ENCODE data around the gene NOL7.

DNA sequence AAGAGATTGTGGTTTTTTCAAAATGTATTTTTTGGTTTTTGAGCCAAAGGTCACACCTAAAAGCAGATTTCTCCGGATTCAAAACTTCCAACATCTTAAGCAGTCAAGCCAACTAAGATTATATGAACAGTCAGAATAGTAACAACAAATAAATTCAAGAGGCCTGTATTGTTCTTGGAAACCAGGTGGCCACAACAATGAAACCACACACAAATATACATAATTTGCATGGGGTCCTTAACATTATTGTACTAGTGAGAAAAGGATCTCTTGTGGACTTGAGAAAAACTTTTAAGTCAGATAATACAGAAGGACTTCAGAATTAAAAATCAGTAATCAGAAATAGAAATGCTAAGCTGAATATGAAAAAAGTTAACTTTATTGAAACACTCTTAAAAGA lies 40.6 kb downstream of the NOL7 start:
- TF ChIP-seq USF2 (IDR thresholded peaks at IDR 0.05; ENCODE audit: low read depth, low read length) (no peak), CTCF (conservative IDR thresholded peaks at IDR 0.05; ENCODE audit: low read depth, low read length) (no peak)

All from IMR-90 (cell line).